ENCODE data around the gene MYOCD. TPM values are rescaled to one million over a fixed set of nuclear protein-coding genes. Genes with fewer than 3 reads are reported as not detected.

MYOCD gene
- total RNA-seq, 1 experiment from 2014 or later: not detected

DNA sequence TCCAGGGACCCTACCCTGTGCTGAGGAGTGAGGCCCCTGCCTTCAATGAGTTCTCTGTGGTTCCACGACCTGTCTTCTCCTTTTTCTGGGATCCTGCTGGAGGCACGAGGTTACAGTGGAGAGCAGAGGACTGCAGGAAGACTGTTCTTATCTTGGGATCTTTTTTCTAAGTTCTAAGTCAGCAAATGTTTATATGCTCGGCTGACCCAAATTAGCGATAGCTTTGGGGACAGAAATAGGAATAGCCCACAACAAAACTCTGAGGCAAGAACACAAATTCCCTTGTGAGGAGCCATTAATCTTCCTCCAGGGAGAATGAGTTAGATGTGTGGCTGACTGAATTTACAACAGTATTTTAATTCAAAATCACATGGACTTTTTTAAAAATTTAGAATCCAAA lies 46.7 kb downstream of the MYOCD start (continued):
- TF ChIP-seq, protein P1, sequence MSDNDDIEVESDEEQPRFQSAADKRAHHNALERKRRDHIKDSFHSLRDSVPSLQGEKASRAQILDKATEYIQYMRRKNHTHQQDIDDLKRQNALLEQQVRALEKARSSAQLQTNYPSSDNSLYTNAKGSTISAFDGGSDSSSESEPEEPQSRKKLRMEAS (IDR thresholded peaks at IDR 0.05): no peak
- TF ChIP-seq YY1 (IDR thresholded peaks at IDR 0.05; ENCODE audit: extremely low read depth, insufficient replicate concordance, low read depth, low read length): no peak
- TF ChIP-seq SP1 (IDR thresholded peaks at IDR 0.05; ENCODE audit: low read depth): no peak
- TF ChIP-seq FOSL1 (IDR thresholded peaks at IDR 0.05; ENCODE audit: low read depth): no peak
- no peak for TF ChIP-seq SIN3A (IDR thresholded peaks at IDR 0.05; ENCODE audit: low read depth)
- no peak for TF ChIP-seq EZH2 (IDR thresholded peaks at IDR 0.05)

DNA sequence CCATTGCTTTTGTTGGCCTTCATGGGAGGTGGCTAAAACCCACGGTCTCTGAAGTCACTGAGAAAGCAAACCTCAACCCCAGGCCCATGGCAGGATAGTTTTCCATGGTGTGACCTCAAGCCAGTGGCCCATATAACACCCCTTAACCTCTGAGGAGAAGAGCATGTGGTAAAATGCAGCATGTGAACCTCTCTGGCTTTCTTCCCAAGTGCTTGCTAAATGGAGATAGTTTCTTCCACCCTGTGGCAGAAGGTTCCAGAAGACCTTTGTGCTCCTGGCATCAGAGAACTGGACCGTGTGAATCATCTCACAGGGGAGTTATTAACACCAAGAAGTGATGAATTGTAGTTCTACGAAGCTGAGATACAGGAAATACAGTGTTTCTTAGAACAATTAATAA lies 47.3 kb downstream of the MYOCD start:
- DNase-seq (ENCODE audit: low read depth, low spot score): no peak
- intact Hi-C loops (cut with micrococcal nuclease): no loop called here
- no peak for TF ChIP-seq SIN3A (IDR thresholded peaks at IDR 0.05; ENCODE audit: low read depth)
- TF ChIP-seq SRF (IDR thresholded peaks at IDR 0.05; ENCODE audit: low read depth): no peak
- TF ChIP-seq EZH2 (IDR thresholded peaks at IDR 0.05): no peak
- TF ChIP-seq ZFX (IDR thresholded peaks at IDR 0.05): no peak
- TF ChIP-seq SP1 (IDR thresholded peaks at IDR 0.05; ENCODE audit: low read depth): no peak
- TF ChIP-seq, protein P2, sequence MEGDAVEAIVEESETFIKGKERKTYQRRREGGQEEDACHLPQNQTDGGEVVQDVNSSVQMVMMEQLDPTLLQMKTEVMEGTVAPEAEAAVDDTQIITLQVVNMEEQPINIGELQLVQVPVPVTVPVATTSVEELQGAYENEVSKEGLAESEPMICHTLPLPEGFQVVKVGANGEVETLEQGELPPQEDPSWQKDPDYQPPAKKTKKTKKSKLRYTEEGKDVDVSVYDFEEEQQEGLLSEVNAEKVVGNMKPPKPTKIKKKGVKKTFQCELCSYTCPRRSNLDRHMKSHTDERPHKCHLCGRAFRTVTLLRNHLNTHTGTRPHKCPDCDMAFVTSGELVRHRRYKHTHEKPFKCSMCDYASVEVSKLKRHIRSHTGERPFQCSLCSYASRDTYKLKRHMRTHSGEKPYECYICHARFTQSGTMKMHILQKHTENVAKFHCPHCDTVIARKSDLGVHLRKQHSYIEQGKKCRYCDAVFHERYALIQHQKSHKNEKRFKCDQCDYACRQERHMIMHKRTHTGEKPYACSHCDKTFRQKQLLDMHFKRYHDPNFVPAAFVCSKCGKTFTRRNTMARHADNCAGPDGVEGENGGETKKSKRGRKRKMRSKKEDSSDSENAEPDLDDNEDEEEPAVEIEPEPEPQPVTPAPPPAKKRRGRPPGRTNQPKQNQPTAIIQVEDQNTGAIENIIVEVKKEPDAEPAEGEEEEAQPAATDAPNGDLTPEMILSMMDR (IDR thresholded peaks at IDR 0.05 in 2 of 3, conservative IDR thresholded peaks at IDR 0.05 in 1 of 3; ENCODE audit: borderline replicate concordance in 1 of 3, insufficient read depth in 1 of 3, low read depth in 2 of 3, low read length in 2 of 3): no peak
- no peak for TF ChIP-seq ZNF274 (IDR thresholded peaks at IDR 0.05; ENCODE audit: low read depth, low read length)
- TF ChIP-seq, protein P3, sequence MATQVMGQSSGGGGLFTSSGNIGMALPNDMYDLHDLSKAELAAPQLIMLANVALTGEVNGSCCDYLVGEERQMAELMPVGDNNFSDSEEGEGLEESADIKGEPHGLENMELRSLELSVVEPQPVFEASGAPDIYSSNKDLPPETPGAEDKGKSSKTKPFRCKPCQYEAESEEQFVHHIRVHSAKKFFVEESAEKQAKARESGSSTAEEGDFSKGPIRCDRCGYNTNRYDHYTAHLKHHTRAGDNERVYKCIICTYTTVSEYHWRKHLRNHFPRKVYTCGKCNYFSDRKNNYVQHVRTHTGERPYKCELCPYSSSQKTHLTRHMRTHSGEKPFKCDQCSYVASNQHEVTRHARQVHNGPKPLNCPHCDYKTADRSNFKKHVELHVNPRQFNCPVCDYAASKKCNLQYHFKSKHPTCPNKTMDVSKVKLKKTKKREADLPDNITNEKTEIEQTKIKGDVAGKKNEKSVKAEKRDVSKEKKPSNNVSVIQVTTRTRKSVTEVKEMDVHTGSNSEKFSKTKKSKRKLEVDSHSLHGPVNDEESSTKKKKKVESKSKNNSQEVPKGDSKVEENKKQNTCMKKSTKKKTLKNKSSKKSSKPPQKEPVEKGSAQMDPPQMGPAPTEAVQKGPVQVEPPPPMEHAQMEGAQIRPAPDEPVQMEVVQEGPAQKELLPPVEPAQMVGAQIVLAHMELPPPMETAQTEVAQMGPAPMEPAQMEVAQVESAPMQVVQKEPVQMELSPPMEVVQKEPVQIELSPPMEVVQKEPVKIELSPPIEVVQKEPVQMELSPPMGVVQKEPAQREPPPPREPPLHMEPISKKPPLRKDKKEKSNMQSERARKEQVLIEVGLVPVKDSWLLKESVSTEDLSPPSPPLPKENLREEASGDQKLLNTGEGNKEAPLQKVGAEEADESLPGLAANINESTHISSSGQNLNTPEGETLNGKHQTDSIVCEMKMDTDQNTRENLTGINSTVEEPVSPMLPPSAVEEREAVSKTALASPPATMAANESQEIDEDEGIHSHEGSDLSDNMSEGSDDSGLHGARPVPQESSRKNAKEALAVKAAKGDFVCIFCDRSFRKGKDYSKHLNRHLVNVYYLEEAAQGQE (IDR thresholded peaks at IDR 0.05; ENCODE audit: low read depth): no peak
- TF ChIP-seq, protein P4, sequence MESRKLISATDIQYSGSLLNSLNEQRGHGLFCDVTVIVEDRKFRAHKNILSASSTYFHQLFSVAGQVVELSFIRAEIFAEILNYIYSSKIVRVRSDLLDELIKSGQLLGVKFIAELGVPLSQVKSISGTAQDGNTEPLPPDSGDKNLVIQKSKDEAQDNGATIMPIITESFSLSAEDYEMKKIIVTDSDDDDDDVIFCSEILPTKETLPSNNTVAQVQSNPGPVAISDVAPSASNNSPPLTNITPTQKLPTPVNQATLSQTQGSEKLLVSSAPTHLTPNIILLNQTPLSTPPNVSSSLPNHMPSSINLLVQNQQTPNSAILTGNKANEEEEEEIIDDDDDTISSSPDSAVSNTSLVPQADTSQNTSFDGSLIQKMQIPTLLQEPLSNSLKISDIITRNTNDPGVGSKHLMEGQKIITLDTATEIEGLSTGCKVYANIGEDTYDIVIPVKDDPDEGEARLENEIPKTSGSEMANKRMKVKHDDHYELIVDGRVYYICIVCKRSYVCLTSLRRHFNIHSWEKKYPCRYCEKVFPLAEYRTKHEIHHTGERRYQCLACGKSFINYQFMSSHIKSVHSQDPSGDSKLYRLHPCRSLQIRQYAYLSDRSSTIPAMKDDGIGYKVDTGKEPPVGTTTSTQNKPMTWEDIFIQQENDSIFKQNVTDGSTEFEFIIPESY (IDR thresholded peaks at IDR 0.05; ENCODE audit: extremely low read depth, insufficient replicate concordance, low read length): no peak
- TF ChIP-seq, protein P5, sequence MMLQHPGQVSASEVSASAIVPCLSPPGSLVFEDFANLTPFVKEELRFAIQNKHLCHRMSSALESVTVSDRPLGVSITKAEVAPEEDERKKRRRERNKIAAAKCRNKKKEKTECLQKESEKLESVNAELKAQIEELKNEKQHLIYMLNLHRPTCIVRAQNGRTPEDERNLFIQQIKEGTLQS (IDR thresholded peaks at IDR 0.05): no peak
- no peak for TF ChIP-seq RAD21 (IDR thresholded peaks at IDR 0.05; ENCODE audit: low read depth)
- no peak for TF ChIP-seq FOSL1 (IDR thresholded peaks at IDR 0.05; ENCODE audit: low read depth)
- TF ChIP-seq CEBPB (IDR thresholded peaks at IDR 0.05; ENCODE audit: low read depth): no peak
- TF ChIP-seq TCF7L2 (IDR thresholded peaks at IDR 0.05; ENCODE audit: borderline replicate concordance, extremely low read depth, insufficient read depth, insufficient read length): no peak
- TF ChIP-seq, protein P1 (IDR thresholded peaks at IDR 0.05): no peak
- no peak for TF ChIP-seq EGR1 (IDR thresholded peaks at IDR 0.05; ENCODE audit: low read depth)
- TF ChIP-seq CBX3 (IDR thresholded peaks at IDR 0.05; ENCODE audit: low read depth): no peak

More for the DNA sequence above, 47.3 kb downstream of the MYOCD start:
- H3K4me2 ChIP-seq (ENCODE audit: low read length): no peak overlapping the region
- H3K4me3 ChIP-seq (replicated peaks in 1 of 2; ENCODE audit: low read depth in 1 of 2, low read length in 2 of 2): no peak overlapping the region
- no peaks in the 10 kb centered on the region for H4K20me1 ChIP-seq (ENCODE audit: insufficient read depth)
- no peaks in the 10 kb centered on the region for H3K9me3 ChIP-seq (ENCODE audit: control insufficient read depth in 1 of 2, insufficient read depth in 1 of 2, low read depth in 1 of 2, low read length in 2 of 2)
- no peaks in the 10 kb centered on the region for H3K9me2 ChIP-seq (ENCODE audit: insufficient read depth)
- H3K27ac ChIP-seq (ENCODE audit: low read depth, low read length): no peak overlapping the region
- ATAC-seq: no peak
- H3K36me3 ChIP-seq (ENCODE audit: control insufficient read depth in 1 of 2, insufficient read depth in 2 of 2, low read length in 2 of 2): no peaks in the 10 kb centered on the region
- ChIA-PET RAD21 (ENCODE audit: low non-redundant PET in 1 of 2, low total read pairs in 2 of 2, uncharacterized antibody in 2 of 2, unreplicated experiment in 2 of 2) (no interaction called here), CTCF (no interaction called here), POLR2A (no interaction called here)
- BruUV-seq (replicated peaks): no TSS peak
- H3K79me2 ChIP-seq (ENCODE audit: insufficient read depth, low read length): no peaks in the 10 kb centered on the region
- no peak overlapping the region for H3K9ac ChIP-seq (ENCODE audit: low read length)
- H3K4me1 ChIP-seq (ENCODE audit: control insufficient read depth in 1 of 2, insufficient read depth in 2 of 2, low read length in 2 of 2): no peaks in the 10 kb centered on the region
- peaks cover 25% of the 10 kb centered on the region; the same call in 1 of the 2 replicates for H3K27me3 ChIP-seq (ENCODE audit: insufficient read depth, low read length)
- H2AFZ ChIP-seq (ENCODE audit: low read depth, low read length, poor library complexity, severe bottlenecking): no peak overlapping the region
